HL-60/S4 treated with phorbol 12-myristate 13-acetate at 8.2 ng/mL for 4 days and 3 days (cell line): ENCODE measurements around the gene TEX30.
"Not testable (repeated sequence)": the region's sequence is repeated elsewhere in the genome, so short reads cannot be mapped to it uniquely, and the experiment has no call there.

ENCODE experiments used
- in situ Hi-C: fragments of 300-500 bp; cut with MboI; formaldehyde crosslinking; loops from 2 replicates; pipeline ENCODE4 v1.15.0; 2022; ENCODE audit warnings: low sequenced_read_pairs

Gene TEX30

GRCh38 chr13:102780656-102781055, 7.1 kb upstream of the TEX30 start:
- in situ Hi-C loops: not testable (repeated sequence)

GRCh38 chr13:102779436-102780159, 6.0 kb upstream of the TEX30 start:
- in situ Hi-C loops: loop anchor here (10.0 kb wide), 1 partner anchor 65 kb away; the partner anchor contains the start of gene ERCC5

- in situ Hi-C loops: loop anchor here (10.0 kb wide), 1 partner anchor 67 kb away; the partner anchor contains the start of gene ERCC5
Observed at GRCh38 chr13:102777736-102778135, 4.2 kb upstream of the TEX30 start.

- in situ Hi-C loops: loop anchor here (10.0 kb wide), 1 partner anchor 69 kb away; the partner anchor contains the start of gene ERCC5
Observed at GRCh38 chr13:102776271-102776670, 2.7 kb upstream of the TEX30 start.

- in situ Hi-C loops: loop anchor here (10.0 kb wide), 1 partner anchor 70 kb away; the partner anchor contains the start of gene ERCC5
Observed at GRCh38 chr13:102774591-102775520, 1.3 kb upstream of the TEX30 start.

GRCh38 chr13:102774214-102774568, 605 bp upstream of the TEX30 start:
- in situ Hi-C loops: loop anchor here (10.0 kb wide), 1 partner anchor 71 kb away; the partner anchor contains the start of gene ERCC5

- in situ Hi-C loops: loop anchor here (10.0 kb wide), 1 partner anchor 73 kb away; the partner anchor contains the start of gene ERCC5
Observed at GRCh38 chr13:102772042-102772425, 1.6 kb downstream of the TEX30 start.

- in situ Hi-C loops: loop anchor here (10.0 kb wide), 1 partner anchor 73 kb away; the partner anchor contains the start of gene ERCC5
Observed at GRCh38 chr13:102771298-102772041, 2.1 kb downstream of the TEX30 start.

- in situ Hi-C loops: loop anchor here (10.0 kb wide), 1 partner anchor 74 kb away; the partner anchor contains the start of gene ERCC5
Observed at GRCh38 chr13:102770435-102770834, 3.2 kb downstream of the TEX30 start.

GRCh38 chr13:102769679-102770078, 3.9 kb downstream of the TEX30 start:
- in situ Hi-C loops: loop anchor here (10.0 kb wide), 1 partner anchor 75 kb away; the partner anchor contains the start of gene ERCC5

GRCh38 chr13:102768909-102769308, 4.7 kb downstream of the TEX30 start:
- in situ Hi-C loops: no loop called here

- in situ Hi-C loops: no loop called here
Observed at GRCh38 chr13:102763741-102764140, 9.8 kb downstream of the TEX30 start.

- in situ Hi-C loops: no loop called here
Observed at GRCh38 chr13:102761071-102761470, 12.5 kb downstream of the TEX30 start.

- in situ Hi-C loops: no loop called here
Observed at GRCh38 chr13:102758842-102759241, 14.7 kb downstream of the TEX30 start.

- in situ Hi-C loops: no loop called here
Observed at GRCh38 chr13:102757006-102757405, 16.6 kb downstream of the TEX30 start.

- in situ Hi-C loops: no loop called here
Observed at GRCh38 chr13:102751886-102752285, 21.7 kb downstream of the TEX30 start.

- in situ Hi-C loops: no loop called here
Observed at GRCh38 chr13:102742506-102742905, 31.1 kb downstream of the TEX30 start.

- in situ Hi-C loops: no loop called here
Observed at GRCh38 chr13:102742101-102742500, 31.5 kb downstream of the TEX30 start.

- in situ Hi-C loops: no loop called here
Observed at GRCh38 chr13:102729560-102730270, 43.9 kb downstream of the TEX30 start.

GRCh38 chr13:102726430-102726829, 47.2 kb downstream of the TEX30 start:
- in situ Hi-C loops: no loop called here
